K562 (cell line): ENCODE measurements around the gene KLHL20. TPM values are rescaled to one million over a fixed set of nuclear protein-coding genes. Genes with fewer than 3 reads are reported as not detected.

Experiments used
- ATF4 ChIP-seq: fragments of 450-650 bp; formaldehyde crosslinking; IDR thresholded peaks from 2 replicates; pipeline ENCODE4 v1.4.0; 2022; ENCODE audit warnings: mild to moderate bottlenecking, moderate library complexity
- CBFB ChIP-seq: sonication (generic); formaldehyde crosslinking; IDR thresholded peaks from 2 replicates; pipeline ENCODE4 v1.4.0; 2020; ENCODE audit warnings: mild to moderate bottlenecking, missing genetic modification reagents
- CEBPG ChIP-seq, 3 experiments: fragments of 200-800 bp in 1 of 3; sonication (Bioruptor generic) in 1 of 3; sonication (generic) in 1 of 3; formaldehyde crosslinking in 1 of 3; IDR thresholded peaks in 2 of 3; conservative IDR thresholded peaks in 1 of 3; 2 replicates each; pipeline versions ENCODE4 v1.6.1 to v1.8.0; 2016 to 2022; ENCODE audit warnings: missing compliant biosample characterization in 2 of 3, missing genetic modification characterization in 2 of 3, mild to moderate bottlenecking in 1 of 3, missing genetic modification reagents in 1 of 3
- DIDO1 ChIP-seq: fragments of 450-650 bp; IDR thresholded peaks from 2 replicates; pipeline ENCODE4 v1.6.1; 2016; ENCODE audit warnings: low read depth, missing biosample characterization, missing genetic modification characterization
- E2F3 ChIP-seq: fragments of 250-450 bp; sonication (Bioruptor Pico); IDR thresholded peaks from 2 replicates; pipeline ENCODE4 v1.4.0; 2020; ENCODE audit warnings: mild to moderate bottlenecking
- E2F4 ChIP-seq: sonication (generic); formaldehyde crosslinking; IDR thresholded peaks from 2 replicates; pipeline ENCODE4 v1.8.0; 2022; ENCODE audit warnings: mild to moderate bottlenecking, low read depth, missing genetic modification reagents
- GTF2F1 ChIP-seq: IDR thresholded peaks from 2 replicates; pipeline ENCODE4 v1.6.1; 2011; ENCODE audit warnings: low read depth, low read length, improper control_type of control experiment
- MCM5 ChIP-seq: fragments of 450-650 bp; IDR thresholded peaks from 2 replicates; pipeline ENCODE4 v1.6.1; 2016; ENCODE audit warnings: low read depth
- MYBL2 ChIP-seq, 2 experiments: fragments of 450-650 bp in 1 of 2; sonication (generic) in 1 of 2; formaldehyde crosslinking in 1 of 2; IDR thresholded peaks; 2 replicates each; pipeline versions ENCODE4 v1.6.1 to v1.8.1; 2017 to 2022; ENCODE audit warnings: borderline replicate concordance in 1 of 2, inconsistent platforms in 1 of 2, low read depth in 1 of 2, mild to moderate bottlenecking in 1 of 2, missing genetic modification reagents in 1 of 2, moderate library complexity in 1 of 2
- NCOA1 ChIP-seq: fragments of 450-650 bp; IDR thresholded peaks from 2 replicates; pipeline ENCODE4 v1.6.1; 2016; ENCODE audit warnings: low read depth
- POLR2B ChIP-seq: fragments of 450-650 bp; IDR thresholded peaks from 2 replicates; pipeline ENCODE4 v1.6.1; 2018; ENCODE audit warnings: low read depth; ENCODE audit not compliant: partially characterized antibody
- PRMT5 ChIP-seq: sonication (generic); formaldehyde crosslinking; IDR thresholded peaks from 2 replicates; pipeline ENCODE4 v1.5.0; 2020; ENCODE audit warnings: missing genetic modification reagents
- SIX5 ChIP-seq, 2 experiments: IDR thresholded peaks; 2 replicates each; pipeline ENCODE4 v1.6.1; 2011; ENCODE audit warnings: low read length in 2 of 2, borderline replicate concordance in 1 of 2, low read depth in 1 of 2, mild to moderate bottlenecking in 1 of 2, moderate library complexity in 1 of 2; ENCODE audit not compliant: insufficient read depth in 1 of 2
- TOE1 ChIP-seq, 2 experiments: fragments of 450-650 bp in 1 of 2; sonication (generic) in 1 of 2; formaldehyde crosslinking in 1 of 2; IDR thresholded peaks; 2 replicates each; pipeline versions ENCODE4 v1.7.1 to v1.8.0; 2016 to 2022; ENCODE audit warnings: borderline replicate concordance in 2 of 2, mild to moderate bottlenecking in 2 of 2, antibody characterized with exemption in 1 of 2, inconsistent platforms in 1 of 2, low read depth in 1 of 2, missing genetic modification reagents in 1 of 2, moderate library complexity in 1 of 2
- ZBTB8A ChIP-seq: fragments of 450-650 bp; IDR thresholded peaks from 2 replicates; pipeline ENCODE4 v1.6.1; 2018; ENCODE audit warnings: mild to moderate bottlenecking, moderate library complexity; ENCODE audit not compliant: partially characterized antibody
- ZKSCAN3 ChIP-seq: fragments of 250-450 bp; sonication (Bioruptor Pico); IDR thresholded peaks from 2 replicates; pipeline ENCODE4 v1.4.0; 2020
- ZNF311 ChIP-seq: fragments of 250-450 bp; sonication (Bioruptor Pico); IDR thresholded peaks from 2 replicates; pipeline ENCODE4 v1.4.0; 2020; ENCODE audit warnings: mild to moderate bottlenecking, moderate library complexity
- ZNF592 ChIP-seq: fragments of 450-650 bp; IDR thresholded peaks from 2 replicates; pipeline ENCODE4 v1.6.1; 2017; ENCODE audit warnings: antibody characterized with exemption, mild to moderate bottlenecking
- polyA plus RNA-seq, 8 experiments: library from polyadenylated mRNA; depleted of rRNA in 4 of 8; stranded (reverse) in 5 of 8; unstranded in 3 of 8; fragments of >200 nt; fragmentation: Nextera tagmentation in 2 of 8; fragmentation: Illumina TruSeq in 1 of 8; extraction: Ambion mirVana in 2 of 8; extraction: Trizol in 1 of 8; gene quantifications; 2 replicates each; pipeline versions ENCODE4 v1.2.1 to v1.2.3, GENCODE V29; 2011 to 2014; ENCODE audit warnings: inconsistent platforms in 1 of 8, missing spikeins in 1 of 8
- total RNA-seq, 7 experiments: library from RNA; depleted of rRNA in 6 of 7; stranded (reverse); fragments of >200 nt in 6 of 7; fragmentation: Illumina TruSeq in 2 of 7; extraction: Trizol in 2 of 7; gene quantifications; 2 replicates each; pipeline versions ENCODE4 v1.2.1 to v1.2.3, GENCODE V29; 2011 to 2021; ENCODE audit warnings: low replicate concordance in 1 of 7

Gene KLHL20
- total and polyA plus RNA-seq, 9 of the 15 experiments (the other 6 are each of a cell fraction or from before 2014, with no cell fraction given) = 8.9 to 23.2 (median 16.8) TPM

GRCh38 chr1:173824315-173825081 is 109.7 kb downstream of the KLHL20 start, which contains the start of the genes CENPL and DARS2 (continued):
- TF ChIP-seq ZNF592 (peak; percentile 42; the same call in 1 of the 2 replicates), CEBPG (CRISPR knock-in tag; IDR thresholded peaks at IDR 0.05) (peak; percentile 86), CEBPG (tag; conservative IDR thresholded peaks at IDR 0.05 in 1 of 2, IDR thresholded peaks at IDR 0.05 in 1 of 2) (peak; percentile 65 to 77), MYBL2 (IDR thresholded peaks at IDR 0.05; ENCODE audit: low read depth) (peak; percentile 99), MYBL2 (CRISPR knock-in tag; IDR thresholded peaks at IDR 0.05; ENCODE audit: borderline replicate concordance) (peak; percentile 97; the same call in 1 of the 2 replicates), E2F3 (CRISPR knock-in tag) (0 out of 2 replicates have a peak, but pooled peaks have one; percentile 58), NCOA1 (peak; percentile 26; the same call in 1 of the 2 replicates), TOE1 (IDR thresholded peaks at IDR 0.05; ENCODE audit: borderline replicate concordance) (peak; percentile 91; the same call in 1 of the 2 replicates), TOE1 (CRISPR knock-in tag; IDR thresholded peaks at IDR 0.05; ENCODE audit: borderline replicate concordance, low read depth) (0 out of 2 replicates have a peak, but pooled peaks have one; percentile 95), PRMT5 (CRISPR knock-in tag) (no peak), ZNF311 (CRISPR knock-in tag) (no peak), E2F4 (CRISPR knock-in tag) (peak; percentile 96), DIDO1 (peak; percentile 94), SIX5 (IDR thresholded peaks at IDR 0.05; ENCODE audit: borderline replicate concordance in 1 of 2, insufficient read depth in 1 of 2, low read depth in 1 of 2, low read length in 2 of 2) (peak; percentile 65 to 71; a peak in 3 of 4 replicates), ATF4 (CRISPR knock-in tag) (no peak; the same call in 1 of the 2 replicates), POLR2B (peak; percentile 91), ZKSCAN3 (CRISPR knock-in tag) (no peak), CBFB (no peak; the same call in 1 of the 2 replicates), GTF2F1 (peak; percentile 25), ZBTB8A (no peak), MCM5 (no peak)
